HepG2 (cell line): ENCODE data around the gene PLD1. TPM values are rescaled to one million over a fixed set of nuclear protein-coding genes. Genes with fewer than 3 reads are reported as not detected.

Experiments
- ATAC-seq: fragments of 200-7000 bp; cut with Tn5 transposase; 3 replicates; pipeline ENCODE4 v1.9.1; 2020; ENCODE audit warnings: mild to moderate bottlenecking, moderate library complexity
- BruUV-seq: library from RNA; stranded (reverse); fragments of 400-500 nt; replicated peaks from 2 replicates; lab custom pipeline; 2021; lab: Mats Ljungman, UMichigan
- CTCF ChIA-PET: fragments of 300-600 bp; formaldehyde crosslinking; extraction: SDS; loops from one replicate; lab custom pipeline; 2021; ENCODE audit warnings: low total read pairs, inconsistent platforms, low intra/inter-chr PET ratio; lab: Yijun Ruan, JAX
- POLR2A ChIA-PET: fragments of 350-600 bp; sonication (Branson Sonifier 250); formaldehyde crosslinking; loops from one replicate; lab custom pipeline; 2020; ENCODE audit warnings: antibody characterized with exemption, inconsistent platforms; lab: Yijun Ruan, JAX
- DNase-seq: peaks from one replicate; pipeline ENCODE4 v3.0.0-alpha.2; 2015; ENCODE audit warnings: low spot score
- FAIRE-seq: peaks from 3 replicates; lab custom pipeline; 2011; peaks lifted over from hg19 to GRCh38; lab: Jason Lieb, UNC
- H2AFZ ChIP-seq: one replicate; pipeline ENCODE4 v1.6.1; 2011; ENCODE audit warnings: low read length, inconsistent platforms
- H3K27ac ChIP-seq: fragments of 300-600 bp; 3 replicates; pipeline ENCODE4 v1.8.0; 2011; ENCODE audit warnings: mixed run types, mild to moderate bottlenecking, mixed read lengths, low read length, inconsistent platforms; ENCODE audit not compliant: insufficient read depth; ENCODE audit errors: extremely low read length
- H3K27me3 ChIP-seq, 2 experiments: fragments of 200-600 bp in 1 of 2; 2 replicates in 1 of 2; 3 replicates in 1 of 2; pipeline versions ENCODE4 v1.6.0 to v1.8.0; 2011; ENCODE audit warnings: low read length in 2 of 2, mild to moderate bottlenecking in 2 of 2, moderate library complexity in 2 of 2, inconsistent platforms in 1 of 2; ENCODE audit not compliant: insufficient read depth in 2 of 2, control insufficient read depth in 1 of 2
- H3K36me3 ChIP-seq, 2 experiments: fragments of 200-600 bp in 1 of 2; replicated peaks in 1 of 2; 2 replicates in 1 of 2; 3 replicates in 1 of 2; pipeline versions ENCODE4 v1.5.1 to v1.8.0; 2011; ENCODE audit warnings: low read length in 2 of 2, inconsistent platforms in 1 of 2; ENCODE audit not compliant: insufficient read depth in 2 of 2, control insufficient read depth in 1 of 2
- H3K4me1 ChIP-seq: 2 replicates; pipeline ENCODE4 v1.5.1; 2012; ENCODE audit warnings: low read length, inconsistent platforms; ENCODE audit not compliant: insufficient read depth
- H3K4me2 ChIP-seq: 2 replicates; pipeline ENCODE4 v1.6.0; 2011; ENCODE audit warnings: low read depth, low read length, inconsistent platforms
- H3K4me3 ChIP-seq, 3 experiments: fragments of 200-600 bp in 1 of 3; sonication (generic), shearing (Covaris generic) in 1 of 3; replicated peaks in 1 of 3; 2 replicates each; pipeline ENCODE4 v1.5.1; 2011 to 2016; ENCODE audit warnings: low read length in 3 of 3, inconsistent platforms in 2 of 3, low read depth in 2 of 3, mild to moderate bottlenecking in 2 of 3, control low read depth in 1 of 3, mixed read lengths in 1 of 3; ENCODE audit not compliant: insufficient read depth in 1 of 3
- H3K79me2 ChIP-seq: one replicate; pipeline ENCODE4 v1.6.1; 2011; ENCODE audit warnings: low read length, inconsistent platforms; ENCODE audit not compliant: insufficient read depth
- H3K9ac ChIP-seq: 2 replicates; pipeline ENCODE4 v1.6.0; 2011; ENCODE audit warnings: mild to moderate bottlenecking, low read depth, low read length, inconsistent platforms; ENCODE audit not compliant: insufficient read depth
- H3K9me3 ChIP-seq: 2 replicates; pipeline ENCODE4 v1.5.1; 2012; ENCODE audit warnings: mild to moderate bottlenecking, low read length
- H4K20me1 ChIP-seq: 2 replicates; pipeline ENCODE4 v1.6.0; 2011; ENCODE audit warnings: inconsistent platforms, mild to moderate bottlenecking, low read length, moderate library complexity; ENCODE audit not compliant: insufficient read depth
- CC2D1A ChIP-seq: sonication (generic); formaldehyde crosslinking; IDR thresholded peaks from 2 replicates; pipeline ENCODE4 v1.8.1; 2023; ENCODE audit warnings: mild to moderate bottlenecking, missing genetic modification reagents
- NFAT5 ChIP-seq: sonication (generic); formaldehyde crosslinking; IDR thresholded peaks from 2 replicates; pipeline ENCODE4 v1.4.0; 2020; ENCODE audit warnings: missing genetic modification reagents
- PRDM10 ChIP-seq: sonication (generic); formaldehyde crosslinking; IDR thresholded peaks from 2 replicates; pipeline ENCODE4 v1.4.0; 2020; ENCODE audit warnings: low read depth, missing genetic modification reagents
- RBM22 ChIP-seq: fragments of 200-400 bp; formaldehyde crosslinking; optimal IDR thresholded peaks from 2 replicates; pipeline ENCODE3; 2017; ENCODE audit warnings: mild to moderate bottlenecking, low read length, moderate library complexity
- SKI ChIP-seq: fragments of 450-650 bp; IDR thresholded peaks from one replicate; pipeline ENCODE4 v1.6.1; 2018; ENCODE audit warnings: mild to moderate bottlenecking; ENCODE audit not compliant: partially characterized antibody
- SMAD1 ChIP-seq: sonication (generic); formaldehyde crosslinking; IDR thresholded peaks from 2 replicates; pipeline ENCODE4 v1.4.0; 2020; ENCODE audit warnings: missing genetic modification reagents, low read depth, mild to moderate bottlenecking, borderline replicate concordance
- SOX6 ChIP-seq, 2 experiments: fragments of 450-650 bp in 1 of 2; sonication (generic) in 1 of 2; formaldehyde crosslinking in 1 of 2; IDR thresholded peaks; 2 replicates each; pipeline versions ENCODE4 v1.4.0 to v1.6.1; 2017 to 2020; ENCODE audit warnings: antibody characterized with exemption in 1 of 2, mild to moderate bottlenecking in 1 of 2, missing genetic modification reagents in 1 of 2
- WGBS: methylation state at CpG from one replicate; pipeline ENCODE4 v1.1.6; 2017; ENCODE audit warnings: low lambda C conversion rate; 5-methylcytosine and 5-hydroxymethylcytosine counted together
- in situ Hi-C: cut with HindIII; loops from 2 replicates; pipeline ENCODE4 v1.10.0; 2017; ENCODE audit warnings: low pct_unique_long_range_greater_than_20kb; ENCODE audit not compliant: extremely low pct_ligation_motif_present
- intact Hi-C: fragments of 100-400 bp; cut with micrococcal nuclease; formaldehyde crosslinking; loops from one replicate; pipeline ENCODE4 v1.10.0; 2022; ENCODE audit not compliant: unreplicated experiment
- polyA plus RNA-seq, 8 experiments: library from polyadenylated mRNA; depleted of rRNA in 3 of 8; stranded (reverse) in 7 of 8; unstranded in 1 of 8; fragments of >200 nt; fragmentation: Illumina TruSeq in 4 of 8; extraction: Trizol in 4 of 8; gene quantifications; 2 replicates each; pipeline versions ENCODE4 v1.2.1 to v1.2.3, GENCODE V29; 2011 to 2016; ENCODE audit warnings: low read depth in 4 of 8, missing spikeins in 1 of 8, mixed read lengths in 1 of 8; ENCODE audit not compliant: insufficient read depth in 1 of 8
- total RNA-seq, 5 experiments: library from RNA; depleted of rRNA; stranded (reverse); fragments of >200 nt; fragmentation: Illumina TruSeq; extraction: Trizol; gene quantifications; 2 replicates each; pipeline ENCODE4 v1.2.3, GENCODE V29; 2016; ENCODE audit warnings: low read depth in 1 of 5
- TF ChIP-seq, protein P1 (sequence below): sonication (generic); formaldehyde crosslinking; IDR thresholded peaks from 2 replicates; pipeline ENCODE4 v1.4.0; 2020; ENCODE audit warnings: mild to moderate bottlenecking, missing genetic modification reagents
- TF ChIP-seq, protein P2 (sequence below): IDR thresholded peaks from 2 replicates; pipeline ENCODE4 v1.6.1; 2016; ENCODE audit warnings: low read depth, control low read depth

The PLD1 gene
- total and polyA plus RNA-seq, 2 of the 13 experiments (the other 11 are each of a cell fraction or from before 2014, with no cell fraction given), result 27.1 to 59.4 TPM

GRCh38 chr3:171770689-171771620 lies 39.3 kb downstream of the PLD1 start:
- Histone ChIP-seq H4K20me1 (peaks cover 79% of the 10 kb centered on the region), H3K4me3 (peak overlapping the region in 2 of 3 experiments; percentile 4 to 18; a peak in 2 of 6 replicates), H2AFZ (no peak overlapping the region), H3K27ac (peak overlapping the region; percentile 58), H3K27me3 (no peaks in the 10 kb centered on the region), H3K9ac (no peak overlapping the region), H3K36me3 (peaks cover 1 to 6% of the 10 kb centered on the region in 2 experiments; a peak in 2 of 5 replicates), H3K4me1 (peaks cover 37% of the 10 kb centered on the region), H3K4me2 (peak overlapping the region; percentile 54), H3K79me2 (peaks cover 90% of the 10 kb centered on the region), H3K9me3 (no peaks in the 10 kb centered on the region)
- ChIA-PET CTCF (no interaction called here), POLR2A (interaction anchor here (0.8 to 1.3 kb wide), 2 partner anchors 12 to 15 kb away, joined by 3 read pairs; no protein-coding TSS in a partner anchor)
- DNase-seq (peak; percentile 68), ATAC-seq (peak; percentile 88), FAIRE-seq (peak; percentile 44)
- intact Hi-C loops, result loop anchor here (5.0 to 10.0 kb wide), 2 partner anchors 61 to 66 kb away; no protein-coding TSS in a partner anchor
- in situ Hi-C loops, result no loop called here
- 44% methylated on average over 10 of the region's 10 CpGs for WGBS
- BruUV-seq, result no TSS peak
- TF ChIP-seq SOX6 (IDR thresholded peaks at IDR 0.05) (no peak), SOX6 (CRISPR knock-in tag; IDR thresholded peaks at IDR 0.05) (0 out of 2 replicates have a peak, but pooled peaks have one; percentile 18), RBM22 (peak; percentile 52), CC2D1A (CRISPR knock-in tag) (no peak), NFAT5 (no peak), PRDM10 (CRISPR knock-in tag) (no peak), SKI (no peak), SMAD1 (no peak)
- TF ChIP-seq, protein P1, sequence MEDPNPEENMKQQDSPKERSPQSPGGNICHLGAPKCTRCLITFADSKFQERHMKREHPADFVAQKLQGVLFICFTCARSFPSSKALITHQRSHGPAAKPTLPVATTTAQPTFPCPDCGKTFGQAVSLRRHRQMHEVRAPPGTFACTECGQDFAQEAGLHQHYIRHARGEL (CRISPR knock-in tag), result no peak
- TF ChIP-seq, protein P2, sequence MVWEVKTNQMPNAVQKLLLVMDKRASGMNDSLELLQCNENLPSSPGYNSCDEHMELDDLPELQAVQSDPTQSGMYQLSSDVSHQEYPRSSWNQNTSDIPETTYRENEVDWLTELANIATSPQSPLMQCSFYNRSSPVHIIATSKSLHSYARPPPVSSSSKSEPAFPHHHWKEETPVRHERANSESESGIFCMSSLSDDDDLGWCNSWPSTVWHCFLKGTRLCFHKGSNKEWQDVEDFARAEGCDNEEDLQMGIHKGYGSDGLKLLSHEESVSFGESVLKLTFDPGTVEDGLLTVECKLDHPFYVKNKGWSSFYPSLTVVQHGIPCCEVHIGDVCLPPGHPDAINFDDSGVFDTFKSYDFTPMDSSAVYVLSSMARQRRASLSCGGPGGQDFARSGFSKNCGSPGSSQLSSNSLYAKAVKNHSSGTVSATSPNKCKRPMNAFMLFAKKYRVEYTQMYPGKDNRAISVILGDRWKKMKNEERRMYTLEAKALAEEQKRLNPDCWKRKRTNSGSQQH (CRISPR knock-in tag), result no peak
